NCI-H510A (cell line): Measurements from ENCODE around the gene ITGAL.

Experiments used
- DNase-seq: peaks from one replicate; lab custom pipeline; 2025; lab: John Stamatoyannopoulos, UW

The ITGAL gene

DNA sequence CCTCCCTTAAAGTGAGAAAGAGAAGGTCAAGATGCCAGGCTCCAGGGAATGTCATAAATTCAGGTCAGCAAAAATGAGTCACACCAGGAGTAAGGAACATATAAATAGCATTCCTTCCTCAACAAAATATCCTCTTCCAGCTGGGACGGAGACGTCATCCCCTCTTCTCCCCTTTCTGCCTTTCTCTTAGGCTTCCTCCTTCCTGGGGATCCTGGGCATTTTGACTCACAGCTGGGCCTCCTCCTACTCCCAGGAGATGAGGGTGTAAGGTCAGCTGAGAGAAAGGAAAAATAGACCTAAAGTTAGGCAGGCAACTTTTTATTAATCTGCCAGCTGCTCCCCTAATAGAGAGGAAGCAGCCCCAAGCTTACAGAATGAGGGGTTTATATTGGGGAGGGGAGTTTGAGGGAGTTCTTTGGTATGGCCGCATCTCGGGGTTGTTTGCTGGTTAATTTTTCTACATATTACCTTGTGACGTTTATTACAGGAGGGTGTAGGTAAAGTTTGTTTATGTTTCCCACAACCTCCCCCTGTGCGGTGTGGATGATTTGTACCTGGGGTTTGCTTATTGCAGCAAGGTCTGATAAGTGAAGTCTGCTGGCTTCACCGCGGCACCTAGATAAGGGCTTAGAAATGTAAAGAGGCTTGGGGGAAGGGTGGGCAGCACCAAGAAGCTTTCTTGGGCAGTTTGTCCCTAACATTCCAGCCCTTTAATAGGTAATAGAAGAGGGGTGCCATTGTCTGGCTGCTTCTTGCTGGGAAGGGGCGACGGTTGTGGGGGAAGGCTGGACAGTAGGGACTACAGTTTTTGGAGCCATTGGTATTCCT lies 69.2 kb downstream of the ITGAL start:
- DNase-seq = no peak

DNA sequence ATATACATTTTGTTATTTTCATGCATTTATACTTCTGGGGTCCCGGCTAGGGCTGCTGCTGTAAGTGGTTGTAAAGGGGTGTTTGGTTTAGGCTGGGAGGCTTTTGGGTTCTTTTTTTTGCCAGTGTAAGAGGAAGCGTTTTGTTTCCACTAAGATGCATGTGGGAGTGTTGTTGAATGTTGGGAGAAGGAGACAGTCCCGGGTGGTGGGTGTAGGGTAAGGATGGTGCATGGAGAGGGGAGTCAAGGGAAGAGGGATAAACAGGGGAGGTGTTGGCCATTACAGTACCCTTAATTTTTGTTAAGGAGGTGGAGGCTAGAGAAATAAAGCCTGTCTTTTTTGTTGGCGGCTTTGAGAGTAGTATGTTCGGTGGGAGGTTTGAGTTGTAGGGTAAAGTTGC lies 70.5 kb downstream of the ITGAL start:
- DNase-seq = no peak

DNA sequence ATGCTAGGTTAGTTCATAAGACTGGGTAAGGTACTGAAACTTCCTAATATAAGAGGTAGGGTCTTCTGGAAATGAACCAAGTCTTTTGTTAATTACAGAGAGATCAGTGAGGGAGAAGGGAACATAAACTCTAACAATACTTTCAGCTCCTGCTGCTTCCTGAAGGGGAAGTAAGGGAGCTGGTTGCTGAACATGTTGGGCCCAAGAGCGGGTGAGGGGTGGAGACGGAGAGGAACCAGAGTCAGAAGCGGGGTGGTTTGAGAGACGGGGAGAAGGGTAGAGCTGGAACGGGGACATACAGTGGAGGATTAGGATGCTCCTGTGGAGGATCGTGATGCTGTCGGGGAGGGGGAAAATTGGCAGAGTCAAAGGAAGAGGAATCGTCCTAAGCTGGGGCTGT lies 73.6 kb downstream of the ITGAL start:
- DNase-seq = no peak

GRCh38 chr16:30548416-30549253 lies 76.1 kb downstream of the ITGAL start:
- DNase-seq = no peak

DNA sequence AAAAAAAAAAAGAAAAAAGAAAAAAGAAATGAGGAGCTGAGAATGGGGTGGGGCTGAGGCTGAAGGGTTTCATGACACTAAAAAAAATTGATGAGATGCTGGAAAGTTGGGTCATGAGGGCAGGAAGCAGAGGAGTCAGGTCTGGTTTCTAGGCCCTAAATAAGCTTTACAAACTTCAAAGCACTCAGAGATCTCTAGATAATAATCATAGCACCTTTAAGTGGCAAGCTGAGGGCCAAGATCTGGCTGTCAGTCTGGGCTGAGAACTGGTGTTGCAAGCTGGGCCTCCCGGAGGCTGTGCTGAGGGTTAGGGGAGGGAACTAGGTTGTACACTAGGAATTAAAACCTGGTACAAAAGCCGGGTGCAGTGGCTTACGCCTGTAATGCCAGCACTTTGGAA lies 79.2 kb downstream of the ITGAL start:
- DNase-seq = no peak

GRCh38 chr16:30552956-30553355 lies 80.4 kb downstream of the ITGAL start:
- no peak for DNase-seq

- DNase-seq = no peak
Observed at GRCh38 chr16:30553393-30553899, 80.9 kb downstream of the ITGAL start.

DNA sequence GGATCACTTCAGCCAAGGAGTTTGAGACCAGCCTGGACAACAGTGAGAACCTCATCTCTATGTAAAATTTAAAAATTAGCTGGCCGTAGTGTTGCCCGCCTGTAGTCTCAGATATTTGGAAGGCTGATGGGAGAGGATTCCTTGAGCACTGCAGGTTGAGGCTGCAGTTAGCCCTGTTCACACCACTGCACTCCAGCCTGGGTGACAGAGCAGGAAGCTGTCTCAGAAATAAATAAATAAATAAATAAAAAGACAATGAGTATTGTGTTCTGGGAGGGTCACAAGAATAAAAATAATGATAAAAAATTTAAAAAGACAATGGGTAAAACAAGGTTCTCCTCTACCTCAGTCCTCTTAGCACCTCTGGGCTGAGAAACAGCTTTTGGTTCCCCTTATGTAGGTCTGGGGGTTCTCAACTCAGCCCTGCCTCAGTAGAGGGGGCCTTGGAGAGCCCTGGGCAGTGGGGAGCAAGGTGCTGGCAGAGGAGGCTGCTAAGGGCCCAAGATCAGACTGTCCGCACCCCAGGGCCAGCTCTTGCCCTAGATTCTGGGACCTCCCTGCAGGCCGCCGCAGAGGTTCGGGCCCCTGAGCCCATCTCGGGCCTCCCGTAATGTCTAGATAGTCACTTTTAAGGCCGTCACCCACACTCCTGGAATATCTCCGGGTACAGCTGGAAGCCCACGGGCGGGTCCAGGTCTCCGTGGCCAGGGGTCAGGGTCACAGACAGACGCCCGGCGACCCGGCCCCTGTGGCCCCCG lies 82.2 kb downstream of the ITGAL start:
- no peak for DNase-seq

DNA sequence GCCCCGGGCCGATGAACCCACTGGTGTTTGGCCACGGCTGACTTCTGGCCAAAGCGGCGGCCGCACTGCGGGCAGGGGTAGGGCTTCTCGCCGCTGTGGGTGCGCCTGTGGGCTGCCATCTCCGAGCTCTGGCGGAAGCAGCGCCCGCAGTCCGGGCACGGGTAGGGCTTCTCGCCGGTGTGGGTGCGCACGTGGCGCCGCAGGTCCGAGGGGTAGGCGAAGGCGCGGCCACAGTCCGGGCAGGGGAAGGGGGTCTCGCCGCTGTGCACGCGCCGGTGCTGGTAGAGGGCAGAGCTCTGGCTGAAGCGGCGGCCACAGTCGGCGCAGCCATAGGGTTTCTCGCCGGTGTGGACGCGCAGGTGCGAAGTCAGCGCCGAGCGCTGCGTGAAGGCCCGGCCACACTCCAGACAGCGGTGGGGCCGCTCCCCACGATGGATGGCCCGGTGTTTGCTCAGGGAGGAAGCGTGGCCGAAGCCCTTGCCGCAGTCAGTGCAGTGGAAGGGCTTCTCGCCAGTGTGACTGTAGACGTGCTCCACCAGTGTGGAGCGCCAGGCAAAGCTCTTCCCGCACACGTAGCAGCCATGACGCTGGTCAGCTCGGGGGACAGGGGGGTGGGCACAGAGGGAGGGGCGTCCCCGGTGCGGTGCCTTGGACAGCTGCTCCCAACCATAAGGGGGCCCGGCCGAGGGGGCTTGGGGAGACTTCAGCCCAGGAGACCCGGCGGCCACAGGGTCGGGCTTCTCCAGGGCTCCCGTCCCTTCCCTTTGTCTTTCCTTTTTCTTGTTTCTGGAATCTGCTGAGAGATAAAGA lies 83.0 kb downstream of the ITGAL start:
- DNase-seq = no peak

GRCh38 chr16:30556125-30556473 lies 83.6 kb downstream of the ITGAL start:
- DNase-seq = no peak

DNA sequence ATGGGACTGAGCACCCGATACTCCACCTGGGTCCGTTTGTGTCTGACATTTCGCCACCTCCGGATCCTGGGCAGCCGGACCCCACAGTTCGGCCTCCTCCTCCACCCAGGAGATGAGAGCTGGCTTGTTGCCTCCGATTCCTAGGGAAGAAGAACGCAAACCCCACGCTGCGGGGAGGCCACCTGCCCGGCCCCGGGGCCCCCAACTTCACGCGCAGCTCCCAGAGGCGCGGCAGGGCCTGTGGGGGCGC lies 85.1 kb downstream of the ITGAL start:
- no peak for DNase-seq

- DNase-seq = peak; percentile 99
Observed at GRCh38 chr16:30557957-30558788, 85.6 kb downstream of the ITGAL start, which contains the start of gene ZNF764. Gene ZNF764 (minus strand): TSS chr16:30558374. CDS start chr16:30558182, 192 bp downstream.

DNA sequence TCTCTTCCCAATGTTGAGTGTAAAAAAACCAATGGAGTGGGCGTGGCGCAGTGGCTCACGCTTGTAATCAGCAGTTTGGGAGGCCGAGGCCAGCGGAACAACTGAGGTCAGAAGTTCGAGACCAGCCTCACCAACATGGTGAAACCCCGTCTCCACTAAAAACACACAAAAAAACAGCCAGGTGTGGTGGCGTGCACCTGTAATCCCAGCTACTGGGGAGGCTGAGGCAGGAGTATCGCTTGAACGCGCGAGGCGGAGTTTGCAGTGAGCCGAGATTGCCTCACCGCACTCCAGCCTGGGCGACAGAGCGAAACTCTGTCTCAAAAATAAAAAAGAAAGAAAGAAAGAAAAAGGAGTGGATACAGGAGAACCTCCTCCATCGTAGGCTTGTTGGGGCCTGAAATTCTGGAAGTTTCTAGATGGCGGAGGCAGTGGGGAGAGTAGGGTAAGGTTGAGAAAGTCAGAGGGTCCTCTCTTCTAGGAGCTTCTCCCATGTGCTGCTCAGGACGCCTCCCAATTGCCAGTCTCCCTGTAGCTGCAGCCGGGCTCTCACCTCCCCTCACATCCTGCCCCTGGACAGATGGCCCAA lies 86.3 kb downstream of the ITGAL start:
- DNase-seq = no peak

DNA sequence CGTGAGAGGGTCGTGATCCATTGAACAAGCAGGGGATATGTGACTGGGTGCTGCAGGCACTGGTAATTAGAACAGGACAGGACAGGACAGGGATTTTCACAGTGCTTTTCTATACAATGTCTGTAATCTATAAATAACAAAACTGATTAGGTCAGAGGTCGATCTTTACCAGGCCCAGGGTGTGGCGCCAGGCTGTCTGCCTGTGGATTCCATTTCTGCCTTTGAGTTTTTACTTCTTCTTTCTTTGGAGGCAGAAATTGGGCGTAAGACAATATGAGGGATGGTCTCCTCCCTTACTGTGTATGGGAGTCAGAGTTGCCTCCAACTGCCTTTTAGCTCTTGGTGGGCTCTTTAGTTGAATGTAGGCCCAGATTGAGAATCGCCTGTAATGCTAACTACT lies 87.1 kb downstream of the ITGAL start:
- DNase-seq = no peak

DNA sequence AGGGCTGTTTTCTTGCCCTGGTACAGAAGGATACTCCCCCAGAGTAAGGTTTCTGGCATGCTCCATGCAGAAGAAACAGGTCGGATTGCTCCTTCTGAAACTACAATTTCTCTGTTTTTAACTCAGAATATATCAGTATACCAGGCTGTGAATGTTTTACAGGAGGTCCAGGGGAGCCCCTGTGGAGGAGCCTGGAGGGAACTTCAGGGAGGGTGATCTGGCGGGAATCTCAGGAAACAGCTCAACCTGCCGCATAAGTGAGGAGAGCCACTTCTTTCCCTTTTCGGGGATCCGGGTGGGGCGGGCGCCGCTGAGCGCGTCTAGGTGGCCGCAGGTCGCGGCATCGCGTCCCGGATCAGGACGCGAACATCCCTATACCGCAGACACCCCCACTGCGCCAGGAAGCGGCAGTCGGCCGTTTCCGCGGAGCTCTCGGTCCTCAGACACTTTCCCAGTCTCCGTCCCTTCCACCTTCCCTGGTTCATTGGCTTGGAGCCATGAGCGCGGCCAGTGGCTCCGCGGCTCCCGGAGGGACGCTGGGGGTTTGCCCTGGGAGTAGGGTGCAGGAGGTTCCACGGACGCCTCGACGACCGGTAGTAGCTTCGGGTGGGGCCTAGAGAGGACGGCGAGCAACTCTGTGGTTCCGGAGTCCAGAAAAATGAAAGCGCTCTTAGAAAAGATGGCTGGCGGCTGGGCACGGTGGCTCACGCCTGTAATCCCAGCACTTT lies 88.7 kb downstream of the ITGAL start:
- DNase-seq = no peak

GRCh38 chr16:30562021-30562420 lies 89.5 kb downstream of the ITGAL start:
- DNase-seq = no peak

DNA sequence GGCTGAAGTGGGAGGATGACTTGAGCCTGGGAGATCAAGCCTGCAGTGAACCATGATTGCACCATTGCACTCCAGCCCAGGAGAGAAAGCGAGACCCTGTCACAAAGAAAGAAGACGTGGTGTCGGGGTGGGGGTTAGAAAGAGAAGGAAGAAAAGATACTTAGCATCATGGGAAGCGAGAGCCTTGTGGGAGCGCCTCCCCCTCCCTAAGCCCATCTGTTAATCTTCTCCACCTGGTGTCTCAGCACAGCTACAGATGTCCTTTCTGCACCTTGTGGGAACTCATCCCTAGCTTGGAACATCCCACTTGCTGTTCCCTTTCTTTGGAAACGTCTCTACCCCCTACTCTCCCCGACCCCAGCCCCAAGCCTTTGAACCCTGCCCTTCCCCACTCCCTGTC lies 93.0 kb downstream of the ITGAL start:
- no peak for DNase-seq

DNA sequence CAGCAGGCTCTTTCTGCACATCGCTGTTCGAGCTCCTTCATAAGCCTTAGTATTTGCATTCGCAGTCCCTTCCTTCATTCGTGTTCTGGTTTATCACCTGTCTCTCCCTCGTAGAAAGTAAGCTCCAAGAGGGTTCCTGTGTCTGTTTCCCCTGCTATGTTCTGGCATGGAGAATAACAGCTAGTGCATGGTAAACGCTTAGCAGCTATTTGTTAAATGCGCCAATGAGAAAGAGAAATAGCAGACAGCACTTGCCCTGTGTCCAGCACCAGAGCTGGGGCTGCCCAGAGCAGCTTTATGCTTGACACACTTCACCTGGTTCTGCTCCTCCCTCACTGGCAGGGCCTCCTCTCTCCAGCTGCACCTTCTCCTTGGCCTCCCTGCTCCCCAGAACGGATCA lies 93.4 kb downstream of the ITGAL start:
- DNase-seq = no peak

- DNase-seq = no peak
Observed at GRCh38 chr16:30566531-30566930, 94.0 kb downstream of the ITGAL start.
